ENCODE data around the gene NEK10.
"Not testable (repeated sequence)": the region's sequence is repeated elsewhere in the genome, so short reads cannot be mapped to it uniquely, and the experiment has no call there.

NEK10 gene

GRCh38 chr3:27349832-27350231, 19.4 kb downstream of the NEK10 start:
- no peak for DNase-seq

GRCh38 chr3:27345959-27346865, 23.0 kb downstream of the NEK10 start:
- DNase-seq: no peak

- DNase-seq: peak; percentile 33
Observed at GRCh38 chr3:27345493-27345892, 23.7 kb downstream of the NEK10 start.

- no peak for DNase-seq
Observed at GRCh38 chr3:27345045-27345444, 24.1 kb downstream of the NEK10 start.

- DNase-seq: no peak
Observed at GRCh38 chr3:27344192-27344591, 25.0 kb downstream of the NEK10 start.

GRCh38 chr3:27342267-27342666, 26.9 kb downstream of the NEK10 start:
- DNase-seq: no peak

- no peak for DNase-seq
Observed at GRCh38 chr3:27340534-27340933, 28.6 kb downstream of the NEK10 start.

- DNase-seq: no peak
Observed at GRCh38 chr3:27335571-27335970, 33.6 kb downstream of the NEK10 start.

GRCh38 chr3:27333843-27334242, 35.3 kb downstream of the NEK10 start:
- DNase-seq: no peak

GRCh38 chr3:27328982-27329762, 40.0 kb downstream of the NEK10 start:
- not testable (repeated sequence) for DNase-seq

- no peak for DNase-seq
Observed at GRCh38 chr3:27326629-27327545, 42.3 kb downstream of the NEK10 start.

GRCh38 chr3:27326202-27326601, 43.0 kb downstream of the NEK10 start:
- no peak for DNase-seq

- DNase-seq: no peak
Observed at GRCh38 chr3:27325419-27325818, 43.8 kb downstream of the NEK10 start.

GRCh38 chr3:27324686-27325085, 44.5 kb downstream of the NEK10 start:
- no peak for DNase-seq

- DNase-seq: no peak
Observed at GRCh38 chr3:27323087-27323570, 46.1 kb downstream of the NEK10 start.

- DNase-seq: no peak
Observed at GRCh38 chr3:27322634-27323033, 46.5 kb downstream of the NEK10 start.

- no peak for DNase-seq
Observed at GRCh38 chr3:27319847-27320526, 49.2 kb downstream of the NEK10 start.

- no peak for DNase-seq
Observed at GRCh38 chr3:27319304-27319703, 49.9 kb downstream of the NEK10 start.

GRCh38 chr3:27317096-27317495, 52.1 kb downstream of the NEK10 start:
- DNase-seq: no peak

GRCh38 chr3:27315003-27315402, 54.2 kb downstream of the NEK10 start:
- DNase-seq: no peak

GRCh38 chr3:27312044-27312668, 57.0 kb downstream of the NEK10 start:
- DNase-seq: peak; percentile 68

GRCh38 chr3:27311400-27311799, 57.8 kb downstream of the NEK10 start:
- DNase-seq: no peak
